IMR-90 (cell line): ENCODE results near the gene GBF1. TPM values are rescaled to one million over a fixed set of nuclear protein-coding genes. Genes with fewer than 3 reads are reported as not detected.
A peak's percentile ranks its signal among the peaks of the same experiment; 100 is the strongest.

Experiments used
- ATAC-seq: fragments of 200-7000 bp; cut with Tn5 transposase; 2 replicates; pipeline ENCODE4 v1.9.1; 2020; ENCODE audit warnings: low read depth, mild to moderate bottlenecking, moderate library complexity
- BruUV-seq: library from RNA; stranded (reverse); fragments of 400-500 nt; replicated peaks from 2 replicates; lab custom pipeline; 2021; lab: Mats Ljungman, UMichigan
- CTCF ChIA-PET: fragments of 300-600 bp; formaldehyde crosslinking; extraction: SDS; loops from one replicate; lab custom pipeline; 2021; ENCODE audit warnings: antibody characterized with exemption; lab: Yijun Ruan, JAX
- POLR2A ChIA-PET: fragments of 300-600 bp; sonication (Branson Sonifier 250); formaldehyde crosslinking; loops from one replicate; lab custom pipeline; 2022; ENCODE audit warnings: antibody characterized with exemption; ENCODE audit not compliant: unreplicated experiment; lab: Charles Lee
- DNase-seq: peaks from one replicate; pipeline ENCODE4 v3.0.0; 2013
- H2AFZ ChIP-seq: replicated peaks from 2 replicates; pipeline ENCODE3; 2013; ENCODE audit warnings: low read length, mild to moderate bottlenecking; ENCODE audit not compliant: poor library complexity
- H2AK5ac ChIP-seq: 2 replicates; pipeline ENCODE4 v1.6.1; 2013; ENCODE audit warnings: low read depth, low read length, inconsistent platforms
- H2AK9ac ChIP-seq: replicated peaks from 2 replicates; pipeline ENCODE3; 2013; ENCODE audit warnings: mild to moderate bottlenecking, low read depth, low read length, moderate library complexity; ENCODE audit not compliant: poor library complexity
- H2BK120ac ChIP-seq: 2 replicates; pipeline ENCODE4 v1.6.1; 2013; ENCODE audit warnings: low read depth, low read length, inconsistent platforms
- H2BK15ac ChIP-seq: 3 replicates; pipeline ENCODE4 v1.6.1; 2013; ENCODE audit warnings: low read depth, low read length, inconsistent platforms
- H2BK20ac ChIP-seq: 2 replicates; pipeline ENCODE4 v1.6.1; 2013; ENCODE audit warnings: low read depth, mild to moderate bottlenecking, inconsistent platforms, low read length, moderate library complexity
- H2BK5ac ChIP-seq: 2 replicates; pipeline ENCODE4 v1.6.1; 2013; ENCODE audit warnings: mild to moderate bottlenecking, low read depth, low read length, inconsistent platforms; ENCODE audit not compliant: poor library complexity, severe bottlenecking
- H3K14ac ChIP-seq: replicated peaks from 2 replicates; pipeline ENCODE4 v1.6.1; 2013; ENCODE audit warnings: low read depth, low read length, inconsistent platforms
- H3K18ac ChIP-seq: 2 replicates; pipeline ENCODE4 v1.6.1; 2013; ENCODE audit warnings: low read depth, low read length, control low read depth
- H3K23ac ChIP-seq: 2 replicates; pipeline ENCODE4 v1.6.1; 2013; ENCODE audit warnings: low read depth, low read length, inconsistent platforms
- H3K27ac ChIP-seq: 2 replicates; pipeline ENCODE4 v1.5.1; 2013; ENCODE audit warnings: mild to moderate bottlenecking, control low read depth, low read length; ENCODE audit not compliant: insufficient read depth
- H3K27me3 ChIP-seq: 2 replicates; pipeline ENCODE4 v1.6.1; 2013; ENCODE audit warnings: low read length; ENCODE audit not compliant: control insufficient read depth, insufficient read depth
- H3K36me3 ChIP-seq: 2 replicates; pipeline ENCODE4 v1.6.1; 2013; ENCODE audit warnings: low read length, mixed read lengths; ENCODE audit not compliant: control insufficient read depth, insufficient read depth
- H3K4ac ChIP-seq: 2 replicates; pipeline ENCODE4 v1.6.1; 2013; ENCODE audit warnings: low read depth, low read length, inconsistent platforms
- H3K4me1 ChIP-seq: 2 replicates; pipeline ENCODE4 v1.6.1; 2013; ENCODE audit warnings: low read length, mixed read lengths; ENCODE audit not compliant: control insufficient read depth, insufficient read depth
- H3K4me2 ChIP-seq: 2 replicates; pipeline ENCODE4 v1.6.1; 2013; ENCODE audit warnings: low read depth, mild to moderate bottlenecking, control low read depth, low read length, moderate library complexity
- H3K4me3 ChIP-seq: 2 replicates; pipeline ENCODE4 v1.5.1; 2013; ENCODE audit warnings: low read depth, mild to moderate bottlenecking, control low read depth, low read length, moderate library complexity; ENCODE audit not compliant: insufficient read depth
- H3K56ac ChIP-seq: 2 replicates; pipeline ENCODE4 v1.6.1; 2013; ENCODE audit warnings: low read length, inconsistent platforms; ENCODE audit not compliant: insufficient read depth; ENCODE audit errors: extremely low read depth
- H3K79me1 ChIP-seq, 2 experiments: 2 replicates each; pipeline ENCODE4 v1.6.1; 2013; ENCODE audit warnings: low read length in 2 of 2, inconsistent platforms in 1 of 2, low read depth in 1 of 2
- H3K9ac ChIP-seq: 2 replicates; pipeline ENCODE4 v1.6.1; 2013; ENCODE audit warnings: low read depth, low read length, control low read depth
- H3K9me1 ChIP-seq: 2 replicates; pipeline ENCODE4 v1.6.1; 2013; ENCODE audit warnings: low read length, inconsistent platforms; ENCODE audit not compliant: insufficient read depth
- H3K9me3 ChIP-seq: 2 replicates; pipeline ENCODE4 v1.6.1; 2013; ENCODE audit warnings: low read length; ENCODE audit not compliant: control insufficient read depth, insufficient read depth
- H4K20me1 ChIP-seq: 2 replicates; pipeline ENCODE4 v1.6.1; 2013; ENCODE audit warnings: low read length, inconsistent platforms; ENCODE audit not compliant: insufficient read depth
- H4K5ac ChIP-seq: 2 replicates; pipeline ENCODE4 v1.6.1; 2013; ENCODE audit warnings: mild to moderate bottlenecking, low read depth, low read length, control low read depth
- H4K8ac ChIP-seq, 2 experiments: 2 replicates each; pipeline ENCODE4 v1.6.1; 2013; ENCODE audit warnings: low read depth in 2 of 2, low read length in 2 of 2, control low read depth in 1 of 2, inconsistent platforms in 1 of 2
- H4K91ac ChIP-seq: 2 replicates; pipeline ENCODE4 v1.6.1; 2013; ENCODE audit warnings: low read depth, low read length, inconsistent platforms; ENCODE audit not compliant: insufficient read depth
- CTCF ChIP-seq: conservative IDR thresholded peaks from 2 replicates; pipeline ENCODE4 v1.5.1; 2012; ENCODE audit warnings: mild to moderate bottlenecking, low read depth, low read length, improper control_type of control experiment
- FOS ChIP-seq: fragments of 150-350 bp; IDR thresholded peaks from 2 replicates; pipeline ENCODE4 v1.6.1; 2016; ENCODE audit warnings: low read depth, low read length
- MAFK ChIP-seq: IDR thresholded peaks from 2 replicates; pipeline ENCODE4 v1.6.1; 2012; ENCODE audit warnings: low read depth, low read length, improper control_type of control experiment
- MAZ ChIP-seq: IDR thresholded peaks from 2 replicates; pipeline ENCODE4 v1.6.1; 2012; ENCODE audit warnings: low read depth, mild to moderate bottlenecking, low read length, improper control_type of control experiment, moderate library complexity, borderline replicate concordance
- MXI1 ChIP-seq: IDR thresholded peaks from 2 replicates; pipeline ENCODE4 v1.6.1; 2012; ENCODE audit warnings: low read depth, mild to moderate bottlenecking, low read length, moderate library complexity, borderline replicate concordance
- POLR2A ChIP-seq: IDR thresholded peaks from 2 replicates; pipeline ENCODE4 v1.6.1; 2012; ENCODE audit warnings: mild to moderate bottlenecking, low read depth, low read length
- RAD21 ChIP-seq: IDR thresholded peaks from 2 replicates; pipeline ENCODE4 v1.6.1; 2012; ENCODE audit warnings: low read length, improper control_type of control experiment
- RCOR1 ChIP-seq: IDR thresholded peaks from 2 replicates; pipeline ENCODE4 v1.6.1; 2012; ENCODE audit warnings: mild to moderate bottlenecking, low read length, improper control_type of control experiment; ENCODE audit not compliant: insufficient replicate concordance
- RFX5 ChIP-seq: IDR thresholded peaks from 2 replicates; pipeline ENCODE4 v1.8.0; 2012; ENCODE audit warnings: low read depth, mild to moderate bottlenecking, low read length, moderate library complexity
- WGBS, 2 experiments: methylation state at CpG; one replicate each; pipeline versions ENCODE4 v1.1.5 to v1.1.7; 2013; ENCODE audit warnings: missing lambda C conversion rate in 2 of 2; ENCODE audit not compliant: insufficient read length in 1 of 2; ENCODE audit errors: extremely low coverage in 2 of 2; 5-methylcytosine and 5-hydroxymethylcytosine counted together
- dilution Hi-C: fragments of 300-500 bp; cut with HindIII; formaldehyde crosslinking; loops from one replicate; pipeline ENCODE4 v1.14.3; 2018; ENCODE audit warnings: low sequenced_read_pairs; ENCODE audit not compliant: unreplicated experiment
- in situ Hi-C: fragments of 300-500 bp; cut with MboI; formaldehyde crosslinking; loops from 3 replicates; pipeline ENCODE4 v1.14.3; 2019; ENCODE audit warnings: low sequenced_read_pairs, inconsistent platforms, mixed read lengths
- intact Hi-C: fragments of 100-400 bp; cut with micrococcal nuclease; formaldehyde crosslinking; loops from 2 replicates; pipeline ENCODE4 v1.10.0; 2022
- polyA plus RNA-seq, 3 experiments: library from polyadenylated mRNA; depleted of rRNA; stranded (reverse); fragments of >200 nt; gene quantifications; 2 replicates each; pipeline ENCODE4 v1.2.3, GENCODE V29; 2012; ENCODE audit warnings: low replicate concordance in 1 of 3
- total RNA-seq: library from RNA; depleted of rRNA; stranded (reverse); fragments of >200 nt; gene quantifications from 2 replicates; pipeline ENCODE4 v1.2.3, GENCODE V29; 2012

The GBF1 gene
- total and polyA plus RNA-seq, 2 of the 4 experiments (the other 2 are of a cell fraction), result 38.7 to 40.1 TPM

GRCh38 chr10:102393411-102394078 is 148.2 kb downstream of the GBF1 start:
- Histone ChIP-seq H3K36me3 (peaks cover 6% of the 10 kb centered on the region; the same call in 1 of the 2 replicates), H3K18ac (no peak overlapping the region), H2AK9ac (no peak overlapping the region), H4K8ac (peak overlapping the region in 1 of 2 experiments; percentile 22; a peak in 1 of 4 replicates), H3K27me3 (no peaks in the 10 kb centered on the region), H3K4ac (no peak overlapping the region), H3K9me3 (no peaks in the 10 kb centered on the region), H2BK15ac (no peak overlapping the region), H3K23ac (peak overlapping the region; percentile 20; the same call in 1 of the 2 replicates), H3K9me1 (peaks cover 10% of the 10 kb centered on the region), H2BK5ac (no peak overlapping the region), H3K14ac (peak overlapping the region; percentile 4; the same call in 1 of the 2 replicates), H2AK5ac (no peak overlapping the region), H2BK120ac (no peak overlapping the region), H2AFZ (peak overlapping the region; percentile 94), H3K4me1 (peaks cover 7% of the 10 kb centered on the region), H3K9ac (peak overlapping the region; percentile 64), H4K20me1 (0 out of 2 replicates have a peak, but pooled peaks cover 3% of the 10 kb centered on the region), H3K4me3 (peak overlapping the region; percentile 51), H3K27ac (peak overlapping the region; percentile 38), H3K56ac (no peak overlapping the region), H4K91ac (no peak overlapping the region), H2BK20ac (no peak overlapping the region), H3K79me1 (peaks cover 13 to 29% of the 10 kb centered on the region in 2 experiments), H4K5ac (no peak overlapping the region; the same call in 1 of the 2 replicates), H3K4me2 (peak overlapping the region; percentile 91)
- dilution Hi-C loops, result no loop called here
- ATAC-seq (no peak), DNase-seq (no peak)
- TF ChIP-seq MAZ, result no peak
- TF ChIP-seq RAD21, result peak; percentile 66
- peak; percentile 93; the same call in 1 of the 2 replicates for TF ChIP-seq CTCF
- TF ChIP-seq RFX5, result no peak
- no peak for TF ChIP-seq RCOR1
- no peak for TF ChIP-seq FOS
- no peak for TF ChIP-seq MXI1
- TF ChIP-seq MAFK, result no peak
- TF ChIP-seq POLR2A, result no peak
- CTCF ChIA-PET, result interaction anchor here (0.6 to 1.4 kb wide), 11 partner anchors 9 to 240 kb away, joined by 3 to 6 read pairs (median 3); no protein-coding TSS in a partner anchor
- no CpG with 5 or more reads among the region's 30 CpGs for WGBS, 2 experiments
- BruUV-seq, result TSS peak; percentile 90
- POLR2A ChIA-PET, result no interaction called here
- in situ Hi-C loops, result loop anchor here (5.0 kb wide), 1 partner anchor 84 kb away; no protein-coding TSS in a partner anchor
- intact Hi-C loops, result loop anchor here (1.0 to 10.0 kb wide), 5 partner anchors 28 to 251 kb away; partner anchors contain the start of gene TRIM8
